Measurements from ENCODE around the gene NUF2.

Gene NUF2

DNA sequence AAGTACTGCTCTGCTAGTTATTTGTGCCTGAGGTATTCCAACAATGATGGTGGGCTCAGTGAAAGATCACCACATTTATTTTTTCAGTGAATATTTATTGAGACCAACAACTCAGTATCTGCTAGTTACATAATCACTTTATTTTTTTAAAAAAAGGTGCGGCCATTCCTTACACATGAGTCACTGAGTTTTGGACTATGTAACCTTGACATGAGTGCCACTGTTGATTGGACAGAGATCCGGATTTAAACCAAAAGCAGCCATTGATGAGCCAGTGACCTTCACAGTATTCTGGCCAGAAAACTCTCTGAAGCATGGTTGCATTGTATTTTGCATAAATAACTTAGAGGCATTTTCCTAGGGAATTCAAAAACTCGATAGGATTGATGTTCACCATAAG is 79.5 kb downstream of the NUF2 start:
- no peak for DNase-seq (ENCODE audit: low read depth in 2 of 2)

Data from stimulated activated CD4-positive, alpha-beta T cell treated with anti-CD3 and anti-CD28 coated beads, Interleukin-15, amount 100 ng/mL, for 48 hours (primary cell).